GM13977 (cell line): ENCODE results near the gene GAS2L1.

Source experiments
- DNase-seq: peaks from one replicate; pipeline ENCODE4 v3.0.0; 2012; ENCODE audit warnings: low spot score
- CTCF ChIP-seq: IDR thresholded peaks from 2 replicates; pipeline ENCODE4 v1.5.1; 2012; ENCODE audit warnings: mild to moderate bottlenecking, control low read depth; ENCODE audit not compliant: insufficient read depth; ENCODE audit errors: extremely low read depth, missing control alignments
- in situ Hi-C: fragments of 300-500 bp; cut with MboI; formaldehyde crosslinking; loops from one replicate; pipeline ENCODE4 v1.12.0; 2022; ENCODE audit warnings: low sequenced_read_pairs, low pct_unique_long_range_greater_than_20kb, mixed read lengths, inconsistent platforms; ENCODE audit not compliant: unreplicated experiment

The GAS2L1 gene

GRCh38 chr22:29306175-29306834 lies at the start of gene GAS2L1:
Gene GAS2L1, plus strand, starts transcription at chr22:29306650. Its CDS starts 1,456 bp downstream, at chr22:29308106.
- in situ Hi-C loops: no loop called here
- DNase-seq: peak; percentile 81
- peak; percentile 45 for TF ChIP-seq CTCF

- no peak for TF ChIP-seq CTCF
- DNase-seq: no peak
- in situ Hi-C loops: no loop called here
These were observed 48.7 kb upstream of the GAS2L1 start for GRCh38 chr22:29257751-29258181.

GRCh38 chr22:29258407-29259252 lies 47.8 kb upstream of the GAS2L1 start:
- in situ Hi-C loops: no loop called here
- no peak for TF ChIP-seq CTCF
- DNase-seq: no peak

- in situ Hi-C loops: no loop called here
- DNase-seq: no peak
These were observed 47.1 kb upstream of the GAS2L1 start for GRCh38 chr22:29259253-29259899.

GRCh38 chr22:29260031-29260560 lies 46.4 kb upstream of the GAS2L1 start:
- TF ChIP-seq CTCF: no peak
- in situ Hi-C loops: no loop called here
- DNase-seq: no peak

More at GRCh38 chr22:29259253-29259899, 47.1 kb upstream of the GAS2L1 start:
- no peak for TF ChIP-seq CTCF

- no peak for DNase-seq
- in situ Hi-C loops: no loop called here
- no peak for TF ChIP-seq CTCF
These were observed 45.7 kb upstream of the GAS2L1 start for GRCh38 chr22:29260601-29261315.
